OCI-LY7 (cell line): ENCODE results near the gene MEF2C. TPM values are rescaled to one million over a fixed set of nuclear protein-coding genes. Genes with fewer than 3 reads are reported as not detected.

ENCODE experiments used
- BruUV-seq: library from RNA; stranded (reverse); fragments of 400-500 nt; replicated peaks from 2 replicates; lab custom pipeline; 2021; lab: Mats Ljungman, UMichigan
- CTCF ChIA-PET: fragments of 300-600 bp; sonication (Branson Sonifier 250); formaldehyde crosslinking; loops from one replicate; lab custom pipeline; 2022; ENCODE audit warnings: antibody characterized with exemption; ENCODE audit not compliant: unreplicated experiment; lab: Charles Lee
- POLR2A ChIA-PET: fragments of 300-600 bp; sonication (Branson Sonifier 250); formaldehyde crosslinking; loops from one replicate; lab custom pipeline; 2022; ENCODE audit warnings: antibody characterized with exemption; lab: Charles Lee
- DNase-seq: peaks from one replicate; pipeline ENCODE4 v3.0.0-alpha.2; 2015; ENCODE audit warnings: low spot score
- H2AFZ ChIP-seq: fragments of 200-600 bp; sonication (generic), shearing (Covaris generic); 2 replicates; pipeline ENCODE4 v1.6.1; 2014; ENCODE audit warnings: mild to moderate bottlenecking, antibody characterized with exemption, low read length, moderate library complexity
- H3K27ac ChIP-seq: fragments of 200-600 bp; sonication (generic); 2 replicates; pipeline ENCODE4 v1.5.1; 2014; ENCODE audit warnings: mixed run types, low read depth, mild to moderate bottlenecking, moderate library complexity, low read length, inconsistent platforms; ENCODE audit not compliant: poor library complexity, severe bottlenecking
- H3K36me3 ChIP-seq: fragments of 200-600 bp; sonication (generic); 2 replicates; pipeline ENCODE4 v1.6.1; 2014; ENCODE audit warnings: mild to moderate bottlenecking, antibody characterized with exemption, low read length, moderate library complexity, mixed read lengths; ENCODE audit not compliant: insufficient read depth
- H3K4me1 ChIP-seq: fragments of 200-600 bp; sonication (generic); 2 replicates; pipeline ENCODE4 v1.5.1; 2014; ENCODE audit warnings: mild to moderate bottlenecking, low read length; ENCODE audit not compliant: insufficient read depth, poor library complexity, severe bottlenecking
- H3K4me2 ChIP-seq: fragments of 200-600 bp; sonication (generic); 2 replicates; pipeline ENCODE4 v1.6.1; 2014; ENCODE audit warnings: mild to moderate bottlenecking, low read length
- H3K4me3 ChIP-seq: fragments of 200-600 bp; sonication (generic); 2 replicates; pipeline ENCODE4 v1.5.1; 2014; ENCODE audit warnings: mild to moderate bottlenecking, low read depth, low read length; ENCODE audit not compliant: poor library complexity, severe bottlenecking
- H3K79me2 ChIP-seq: fragments of 200-600 bp; sonication (generic); 2 replicates; pipeline ENCODE4 v1.6.1; 2016; ENCODE audit warnings: low read depth, mild to moderate bottlenecking, low read length, moderate library complexity, mixed read lengths; ENCODE audit not compliant: insufficient read depth
- H3K9me2 ChIP-seq: fragments of 200-600 bp; sonication (generic); 2 replicates; pipeline ENCODE4 v1.6.1; 2016; ENCODE audit warnings: mild to moderate bottlenecking, low read length, mixed read lengths; ENCODE audit not compliant: insufficient read depth
- H3K9me3 ChIP-seq: fragments of 200-600 bp; sonication (generic); 2 replicates; pipeline ENCODE4 v1.6.1; 2014; ENCODE audit warnings: mild to moderate bottlenecking, mixed run types, low read length, mixed read lengths
- H4K20me1 ChIP-seq: fragments of 200-600 bp; sonication (generic); 2 replicates; pipeline ENCODE4 v1.6.1; 2014; ENCODE audit warnings: mild to moderate bottlenecking, antibody characterized with exemption, low read length, moderate library complexity, mixed read lengths; ENCODE audit not compliant: insufficient read depth
- EZH2phosphoT487 ChIP-seq: fragments of 200-600 bp; sonication (generic); IDR thresholded peaks from 2 replicates; pipeline ENCODE4 v1.6.1; 2018; ENCODE audit warnings: low read depth, borderline replicate concordance, mild to moderate bottlenecking, mixed run types, antibody characterized with exemption, low read length, moderate library complexity, mixed read lengths
- intact Hi-C: fragments of 100-400 bp; cut with micrococcal nuclease; formaldehyde crosslinking; loops from one replicate; pipeline ENCODE4 v1.10.0; 2022; ENCODE audit not compliant: unreplicated experiment
- total RNA-seq, 2 experiments: library from RNA; depleted of rRNA in 1 of 2; stranded (reverse); fragments of >200 nt in 1 of 2; shearing (Covaris generic) in 1 of 2; gene quantifications; 2 replicates each; pipeline ENCODE4 v1.2.3, GENCODE V29; 2014 to 2022
- TF ChIP-seq, protein P1 (sequence below): fragments of 200-600 bp; sonication (generic); conservative IDR thresholded peaks from 2 replicates; pipeline ENCODE4 v1.5.1; 2014; ENCODE audit warnings: mild to moderate bottlenecking, antibody characterized with exemption, low read length, moderate library complexity, mixed read lengths

Gene MEF2C
- total RNA-seq, 2 experiments from 2014 or later = 5.5 to 57.6 TPM

GRCh38 chr5:88732181-88732633 lies 150.8 kb downstream of the MEF2C start:
- H2AFZ ChIP-seq = peak overlapping the region; percentile 87; the same call in 1 of the 2 replicates
- peak; percentile 75 for DNase-seq
- ChIA-PET POLR2A (interaction anchor here (0.6 to 3.8 kb wide), 15 partner anchors 24 to 1678 kb away, joined by 3 to 21 read pairs (median 3); partner anchors contain the start of gene MEF2C), CTCF (interaction anchor here (1.2 kb wide), 1 partner anchor 87 kb away, joined by 6 read pairs; no protein-coding TSS in a partner anchor)
- H4K20me1 ChIP-seq = no peaks in the 10 kb centered on the region
- H3K4me3 ChIP-seq = peak overlapping the region; percentile 28
- H3K9me3 ChIP-seq = no peaks in the 10 kb centered on the region
- peak overlapping the region; percentile 82 for H3K27ac ChIP-seq
- intact Hi-C loops = loop anchor here (1.0 kb wide), 1 partner anchor 95 kb away; no protein-coding TSS in a partner anchor
- H3K4me1 ChIP-seq = peaks cover 55% of the 10 kb centered on the region
- H3K9me2 ChIP-seq = no peaks in the 10 kb centered on the region
- TF ChIP-seq, protein P1, sequence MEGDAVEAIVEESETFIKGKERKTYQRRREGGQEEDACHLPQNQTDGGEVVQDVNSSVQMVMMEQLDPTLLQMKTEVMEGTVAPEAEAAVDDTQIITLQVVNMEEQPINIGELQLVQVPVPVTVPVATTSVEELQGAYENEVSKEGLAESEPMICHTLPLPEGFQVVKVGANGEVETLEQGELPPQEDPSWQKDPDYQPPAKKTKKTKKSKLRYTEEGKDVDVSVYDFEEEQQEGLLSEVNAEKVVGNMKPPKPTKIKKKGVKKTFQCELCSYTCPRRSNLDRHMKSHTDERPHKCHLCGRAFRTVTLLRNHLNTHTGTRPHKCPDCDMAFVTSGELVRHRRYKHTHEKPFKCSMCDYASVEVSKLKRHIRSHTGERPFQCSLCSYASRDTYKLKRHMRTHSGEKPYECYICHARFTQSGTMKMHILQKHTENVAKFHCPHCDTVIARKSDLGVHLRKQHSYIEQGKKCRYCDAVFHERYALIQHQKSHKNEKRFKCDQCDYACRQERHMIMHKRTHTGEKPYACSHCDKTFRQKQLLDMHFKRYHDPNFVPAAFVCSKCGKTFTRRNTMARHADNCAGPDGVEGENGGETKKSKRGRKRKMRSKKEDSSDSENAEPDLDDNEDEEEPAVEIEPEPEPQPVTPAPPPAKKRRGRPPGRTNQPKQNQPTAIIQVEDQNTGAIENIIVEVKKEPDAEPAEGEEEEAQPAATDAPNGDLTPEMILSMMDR = no peak
- H3K79me2 ChIP-seq = no peaks in the 10 kb centered on the region
- no TSS peak for BruUV-seq
- H3K4me2 ChIP-seq = peak overlapping the region; percentile 72
- no peaks in the 10 kb centered on the region for H3K36me3 ChIP-seq

- BruUV-seq = no TSS peak
- H3K27ac ChIP-seq = no peak overlapping the region
- H3K4me1 ChIP-seq = peaks cover 32% of the 10 kb centered on the region
- no peaks in the 10 kb centered on the region for H3K9me2 ChIP-seq
- H3K4me3 ChIP-seq = no peak overlapping the region
- no peak overlapping the region for H2AFZ ChIP-seq
- no peaks in the 10 kb centered on the region for H4K20me1 ChIP-seq
- POLR2A ChIA-PET = interaction anchor here (0.7 to 3.0 kb wide), 6 partner anchors 16 to 154 kb away, joined by 3 to 19 read pairs (median 4); partner anchors contain the start of gene MEF2C
- H3K36me3 ChIP-seq = no peaks in the 10 kb centered on the region
- no peak for TF ChIP-seq EZH2phosphoT487
- TF ChIP-seq, protein P1 = no peak; the same call in 1 of the 2 replicates
- intact Hi-C loops = loop anchor here (5.0 to 10.0 kb wide), 4 partner anchors 325 to 1537 kb away; no protein-coding TSS in a partner anchor
- H3K79me2 ChIP-seq = no peaks in the 10 kb centered on the region
- DNase-seq = no peak
- CTCF ChIA-PET = interaction anchor here (1.1 kb wide), 2 partner anchors 99 to 145 kb away, joined by 3 read pairs; no protein-coding TSS in a partner anchor
- H3K4me2 ChIP-seq = no peak overlapping the region
- no peaks in the 10 kb centered on the region for H3K9me3 ChIP-seq
These were observed 153.2 kb downstream of the MEF2C start for GRCh38 chr5:88729829-88730182.
